GM10248 (cell line): ENCODE results near the gene GABRP.
A peak's percentile ranks its signal among the peaks of the same experiment; 100 is the strongest.

Experiments
- CTCF ChIA-PET: fragments of 300-600 bp; sonication (Branson Sonifier 250); formaldehyde crosslinking; extraction: SDS; loops from one replicate; lab custom pipeline; 2021; ENCODE audit warnings: antibody characterized with exemption; lab: Yijun Ruan, JAX
- POLR2A ChIA-PET: fragments of 350-650 bp; sonication (Branson Sonifier 250); formaldehyde crosslinking; extraction: SDS; loops from one replicate; lab custom pipeline; 2020; ENCODE audit warnings: antibody characterized with exemption; lab: Yijun Ruan, JAX
- DNase-seq: peaks from one replicate; pipeline ENCODE4 v3.0.0; 2012; ENCODE audit errors: extremely low spot score
- CTCF ChIP-seq: IDR thresholded peaks from 2 replicates; pipeline ENCODE4 v1.5.1; 2012; ENCODE audit warnings: mild to moderate bottlenecking, low read depth; ENCODE audit errors: extremely low read depth, missing control alignments, control extremely low read depth

The GABRP gene

GRCh38 chr5:170741801-170742200, 41.7 kb upstream of the GABRP start:
- no peak for TF ChIP-seq CTCF
- POLR2A ChIA-PET = no interaction called here
- CTCF ChIA-PET = interaction anchor here (1.1 kb wide), 1 partner anchor 27 kb away, joined by 3 read pairs; no protein-coding TSS in a partner anchor
- DNase-seq = no peak

GRCh38 chr5:170743876-170744212, 39.7 kb upstream of the GABRP start:
- ChIA-PET POLR2A (no interaction called here), CTCF (interaction anchor here (0.9 to 4.4 kb wide), 6 partner anchors 12 to 167 kb away, joined by 3 to 30 read pairs (median 4); no protein-coding TSS in a partner anchor)
- no peak for DNase-seq
- no peak for TF ChIP-seq CTCF

- ChIA-PET POLR2A (no interaction called here), CTCF (interaction anchor here (0.8 to 4.4 kb wide), 10 partner anchors 17 to 1162 kb away, joined by 3 to 30 read pairs (median 4); no protein-coding TSS in a partner anchor)
- TF ChIP-seq CTCF = no peak
- DNase-seq = no peak
Observed at GRCh38 chr5:170745481-170746071, 37.9 kb upstream of the GABRP start.

GRCh38 chr5:170746075-170746960, 37.2 kb upstream of the GABRP start:
- no peak for TF ChIP-seq CTCF
- POLR2A ChIA-PET = no interaction called here
- peak; percentile 8 for DNase-seq
- CTCF ChIA-PET = interaction anchor here (0.9 to 4.4 kb wide), 7 partner anchors 31 to 1161 kb away, joined by 3 to 30 read pairs (median 4); no protein-coding TSS in a partner anchor

GRCh38 chr5:170746961-170747340, 36.6 kb upstream of the GABRP start:
- CTCF ChIA-PET = interaction anchor here (0.9 to 4.4 kb wide), 3 partner anchors 44 to 576 kb away, joined by 3 to 30 read pairs (median 4); no protein-coding TSS in a partner anchor
- POLR2A ChIA-PET = no interaction called here
- no peak for DNase-seq
- no peak for TF ChIP-seq CTCF

- TF ChIP-seq CTCF = no peak
- POLR2A ChIA-PET = no interaction called here
Observed at GRCh38 chr5:170747357-170747756, 36.2 kb upstream of the GABRP start.

More at GRCh38 chr5:170747357-170747756, 36.2 kb upstream of the GABRP start:
- CTCF ChIA-PET = interaction anchor here (0.9 to 4.4 kb wide), 2 partner anchors 44 to 109 kb away, joined by 3 to 30 read pairs; no protein-coding TSS in a partner anchor
- peak; percentile 6 for DNase-seq
